Prostate gland (tissue), 2 donors: Measurements from ENCODE around the gene ATG7. TPM values are rescaled to one million over a fixed set of nuclear protein-coding genes. Genes with fewer than 3 reads are reported as not detected.
"Not testable (repeated sequence)": the region's sequence is repeated elsewhere in the genome, so short reads cannot be mapped to it uniquely, and the experiment has no call there.

Source experiments
- DNase-seq: peaks from one replicate; pipeline ENCODE4 v3.0.0-alpha.2; 2019; ENCODE audit warnings: low spot score
- H3K27ac ChIP-seq, 2 donors: fragments of 200-600 bp; sonication (generic); 2 replicates each; pipeline ENCODE4 v1.5.1; 2017 to 2019
- H3K27me3 ChIP-seq: fragments of 200-600 bp; sonication (generic); replicated peaks from 2 replicates; pipeline ENCODE4 v1.5.1; 2019; ENCODE audit not compliant: insufficient read depth
- H3K36me3 ChIP-seq, 2 donors: fragments of 200-600 bp; sonication (generic); 1 replicate in 1 of 2; 2 replicates in 1 of 2; pipeline versions ENCODE4 v1.5.1 to v1.8.1; 2017 to 2019
- H3K4me1 ChIP-seq: fragments of 200-600 bp; sonication (generic); replicated peaks from 2 replicates; pipeline ENCODE4 v1.5.1; 2019
- H3K4me3 ChIP-seq, 2 donors: fragments of 200-600 bp; sonication (generic); 2 replicates each; pipeline ENCODE4 v1.5.1; 2017 to 2019
- H3K9me3 ChIP-seq: fragments of 200-600 bp; sonication (generic); 2 replicates; pipeline ENCODE4 v1.5.1; 2017
- CTCF ChIP-seq, 4 experiments: fragments of 200-600 bp in 2 of 4; fragments of 450-650 bp in 2 of 4; sonication (generic) in 2 of 4; IDR thresholded peaks; 1 replicate in 3 of 4; 2 replicates in 1 of 4; pipeline ENCODE4 v1.5.1; 2016 to 2019; ENCODE audit warnings: antibody characterized with exemption in 4 of 4, mild to moderate bottlenecking in 2 of 4, moderate library complexity in 2 of 4
- POLR2A ChIP-seq: fragments of 450-650 bp; IDR thresholded peaks from one replicate; pipeline ENCODE4 v1.6.1; 2016; ENCODE audit warnings: antibody characterized with exemption, mild to moderate bottlenecking
- POLR2AphosphoS5 ChIP-seq: sonication (generic); formaldehyde crosslinking; IDR thresholded peaks from one replicate; pipeline ENCODE4 v1.6.1; 2017; ENCODE audit warnings: antibody characterized with exemption
- WGBS: methylation state at CpG from one replicate; pipeline ENCODE4 v1.1.5; 2018; 5-methylcytosine and 5-hydroxymethylcytosine counted together
- intact Hi-C: fragments of 100-400 bp; cut with DNase I; formaldehyde crosslinking; loops from one replicate; pipeline ENCODE4 v1.14.2; 2022
- total RNA-seq, 2 donors: library from RNA; depleted of rRNA; stranded (reverse); fragments of >200 nt; gene quantifications; one replicate each; pipeline ENCODE4 v1.1.0, GENCODE V29; 2016

ATG7 gene
- total RNA-seq, 2 donors from 2014 or later, result 25.2 to 66.5 TPM

- whole genome bisulfite sequencing, result 87% methylated on average over 8 of the region's 8 CpGs
- H3K27ac ChIP-seq, result no peak overlapping the region
Observed at GRCh38 chr3:11521167-11521566, 249.0 kb downstream of the ATG7 start.

DNA sequence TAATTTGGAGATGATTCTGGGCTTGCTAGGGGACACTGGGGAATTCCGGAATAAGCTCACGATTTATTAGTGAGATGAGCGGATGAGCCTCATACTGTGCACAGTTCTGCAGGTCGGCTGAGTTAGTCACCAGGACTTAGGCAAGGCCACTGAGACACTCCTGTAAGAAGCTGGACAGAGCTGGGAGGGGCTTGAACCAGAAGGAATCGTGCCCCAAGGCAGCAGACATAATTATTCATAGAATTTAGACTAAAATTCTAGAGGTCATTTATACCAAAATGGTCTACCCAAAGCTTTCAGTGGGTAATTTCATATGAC, 250.2 kb downstream of the ATG7 start:
- Histone ChIP-seq H3K36me3 (no peaks in the 10 kb centered on the region), H3K27ac (no peak overlapping the region), H3K4me1 (no peaks in the 10 kb centered on the region), H3K9me3 (no peaks in the 10 kb centered on the region), H3K4me3 (no peak overlapping the region), H3K27me3 (no peaks in the 10 kb centered on the region)
- TF ChIP-seq CTCF (IDR thresholded peaks at IDR 0.05) (no peak), POLR2A (no peak), POLR2AphosphoS5 (no peak)
- WGBS, result 85% methylated on average over 5 of the region's 5 CpGs
- no peak for DNase-seq
- intact Hi-C loops, result loop anchor here (10.0 kb wide), 1 partner anchor 138 kb away; no protein-coding TSS in a partner anchor

More at GRCh38 chr3:11521167-11521566, 249.0 kb downstream of the ATG7 start:
- H3K27me3 ChIP-seq, result no peaks in the 10 kb centered on the region
- no peak overlapping the region for H3K4me3 ChIP-seq
- no peaks in the 10 kb centered on the region for H3K4me1 ChIP-seq
- intact Hi-C loops, result loop anchor here (10.0 kb wide), 1 partner anchor 136 kb away; no protein-coding TSS in a partner anchor
- TF ChIP-seq POLR2A (no peak), POLR2AphosphoS5 (no peak), CTCF (IDR thresholded peaks at IDR 0.05) (no peak)
- no peaks in the 10 kb centered on the region for H3K9me3 ChIP-seq
- H3K36me3 ChIP-seq, result no peaks in the 10 kb centered on the region
- no peak for DNase-seq

DNA sequence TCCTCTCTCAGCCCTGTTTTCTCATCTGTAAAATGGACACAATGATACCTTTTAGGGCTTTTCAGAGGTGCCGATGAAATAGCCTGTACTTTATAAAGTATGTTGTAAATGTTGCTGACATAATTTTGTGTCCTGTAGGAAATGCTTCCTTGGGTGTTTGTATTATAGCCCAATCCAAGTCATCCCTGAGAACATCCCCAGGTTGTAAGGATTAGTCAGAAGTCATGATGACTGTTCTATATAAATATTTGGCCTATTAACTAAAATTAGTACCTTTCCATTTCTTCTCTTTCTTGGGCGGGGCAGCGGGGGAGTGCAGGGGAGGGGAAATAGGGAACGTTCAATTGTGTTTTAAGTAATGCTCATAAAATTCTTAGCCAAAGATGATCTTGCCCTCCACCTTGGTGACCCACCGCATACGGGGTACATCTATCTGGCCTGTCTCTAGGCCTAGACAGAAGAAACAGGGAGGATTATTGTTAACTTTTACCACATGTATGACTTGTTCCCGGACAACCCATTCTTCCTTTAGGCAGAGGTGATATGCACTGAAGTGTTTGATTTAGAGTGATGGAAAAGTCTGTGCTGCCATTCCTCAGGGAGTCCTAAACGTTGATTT, 250.9 kb downstream of the ATG7 start:
- no peaks in the 10 kb centered on the region for H3K9me3 ChIP-seq
- no peak for DNase-seq
- no peak overlapping the region for H3K4me3 ChIP-seq
- intact Hi-C loops, result loop anchor here (10.0 kb wide), 1 partner anchor 138 kb away; no protein-coding TSS in a partner anchor
- no peaks in the 10 kb centered on the region for H3K4me1 ChIP-seq
- peak overlapping the region; percentile 4 to 27 for H3K27ac ChIP-seq
- H3K36me3 ChIP-seq, result no peaks in the 10 kb centered on the region
- H3K27me3 ChIP-seq, result no peaks in the 10 kb centered on the region
- WGBS, result 40% methylated on average over 8 of the region's 8 CpGs
- TF ChIP-seq POLR2A (no peak), POLR2AphosphoS5 (no peak), CTCF (IDR thresholded peaks at IDR 0.05) (no peak)

- DNase-seq, result no peak
- intact Hi-C loops, result loop anchor here (10.0 kb wide), 1 partner anchor 139 kb away; no protein-coding TSS in a partner anchor
- 29% methylated on average over 7 of the region's 7 CpGs for WGBS
- Histone ChIP-seq H3K27me3 (no peaks in the 10 kb centered on the region), H3K27ac (peak overlapping the region; percentile 4 to 27), H3K9me3 (no peaks in the 10 kb centered on the region), H3K4me3 (no peak overlapping the region), H3K4me1 (no peaks in the 10 kb centered on the region), H3K36me3 (no peaks in the 10 kb centered on the region)
- TF ChIP-seq CTCF (IDR thresholded peaks at IDR 0.05) (no peak), POLR2AphosphoS5 (no peak), POLR2A (no peak)
Observed at GRCh38 chr3:11523572-11524101, 251.4 kb downstream of the ATG7 start.

DNA sequence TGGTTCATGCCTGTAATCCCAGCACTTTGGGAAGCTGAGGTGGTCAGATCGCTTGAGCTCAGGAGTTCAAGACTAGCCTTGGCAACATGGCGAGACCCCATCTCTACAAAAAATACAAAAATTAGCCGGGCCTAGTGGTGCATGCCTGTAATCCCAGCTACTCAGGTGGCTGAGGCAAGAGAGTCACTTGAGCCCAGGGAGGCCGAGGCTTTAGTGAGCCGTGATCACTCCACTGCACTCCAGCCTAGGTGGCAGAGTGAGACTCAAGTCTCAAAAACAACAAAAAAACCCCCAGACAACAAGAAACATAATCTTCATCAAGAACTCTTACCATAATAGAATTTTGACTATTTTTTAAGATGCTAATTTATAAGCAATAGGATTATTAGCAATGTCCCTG, 253.9 kb downstream of the ATG7 start:
- not testable (repeated sequence) for H3K27ac ChIP-seq

More for the DNA sequence above, 253.9 kb downstream of the ATG7 start:
- not testable (repeated sequence) for H3K27me3 ChIP-seq, H3K9me3 ChIP-seq, H3K4me1 ChIP-seq, DNase-seq, H3K36me3 ChIP-seq, H3K4me3 ChIP-seq
- 98% methylated on average over 5 of the region's 5 CpGs for WGBS
- intact Hi-C loops, result loop anchor here (10.0 kb wide), 1 partner anchor 141 kb away; no protein-coding TSS in a partner anchor
